ENCODE results near the gene ECEL1. TPM values are rescaled to one million over a fixed set of nuclear protein-coding genes. Genes with fewer than 3 reads are reported as not detected.

ECEL1 gene
- total and polyA plus RNA-seq, 2 experiments from 2014 or later: 6.7 to 17.5 TPM

GRCh38 chr2:232477751-232478510, 9.7 kb downstream of the ECEL1 start (continued):
- no peak for TF ChIP-seq ZNF462 (CRISPR knock-in tag; IDR thresholded peaks at IDR 0.05)

- DNase-seq (ENCODE audit: low spot score) (no peak), ATAC-seq (no peak)
- Mint-ChIP-seq H3K27me3 (ENCODE audit: insufficient read depth, low read depth, poor library complexity) (peaks cover 10% of the 10 kb centered on the region), H3K36me3 (ENCODE audit: low read depth) (no peaks in the 10 kb centered on the region), H3K9me3 (no peaks in the 10 kb centered on the region), H3K27ac (no peak overlapping the region), H3K4me3 (no peak overlapping the region), H3K4me1 (peaks cover 5% of the 10 kb centered on the region; the same call in 2 of the 3 replicates)
- H3K79me2 ChIP-seq (replicated peaks; ENCODE audit: insufficient read depth): no peaks in the 10 kb centered on the region
- no peaks in the 10 kb centered on the region for H3F3A ChIP-seq (replicated peaks; ENCODE audit: low read depth)
- no peak overlapping the region for H3K4me2 ChIP-seq
- H3K9me2 ChIP-seq (ENCODE audit: insufficient read depth): no peaks in the 10 kb centered on the region
- no peak overlapping the region for H2AFZ ChIP-seq
- 0 out of 2 replicates have a peak, but pooled peaks cover 5% of the 10 kb centered on the region for H3K27me3 ChIP-seq (ENCODE audit: insufficient read depth)
- H3K27ac ChIP-seq (ENCODE audit: low read depth): no peak overlapping the region
- H3K4me1 ChIP-seq (ENCODE audit: insufficient read depth): no peaks in the 10 kb centered on the region
- no peaks in the 10 kb centered on the region for H3K36me3 ChIP-seq (ENCODE audit: insufficient read depth)
- no peaks in the 10 kb centered on the region for H4K20me1 ChIP-seq (replicated peaks; ENCODE audit: insufficient read depth)
- H3K4me3 ChIP-seq: no peak overlapping the region
- TF ChIP-seq EZH2phosphoT487 (IDR thresholded peaks at IDR 0.05; ENCODE audit: unreplicated experiment) (no peak), ETS1 (IDR thresholded peaks at IDR 0.05) (no peak), CREB1 (CRISPR knock-in tag; IDR thresholded peaks at IDR 0.05; ENCODE audit: low read depth) (no peak), REST (IDR thresholded peaks at IDR 0.05; ENCODE audit: unreplicated experiment) (no peak), ZNF114 (CRISPR knock-in tag; IDR thresholded peaks at IDR 0.05) (no peak), EZH2 (IDR thresholded peaks at IDR 0.05; ENCODE audit: low read depth, unreplicated experiment) (no peak), STAT1 (IDR thresholded peaks at IDR 0.05; ENCODE audit: unreplicated experiment) (no peak), NANOG (IDR thresholded peaks at IDR 0.05; ENCODE audit: borderline replicate concordance) (no peak), ZNF331 (CRISPR knock-in tag; IDR thresholded peaks at IDR 0.05; ENCODE audit: low read depth) (no peak)
Measured at GRCh38 chr2:232476791-232477190, 10.8 kb downstream of the ECEL1 start.
